HG03469 (cell line): Measurements from ENCODE around the gene FCRL4.

Experiments used
- ATAC-seq: cut with Tn5 transposase; IDR thresholded peaks from one replicate; pipeline ENCODE4 v1.9.1; 2021; ENCODE audit warnings: mild to moderate bottlenecking, moderate library complexity, moderate number of reproducible peaks; ENCODE audit not compliant: unreplicated experiment

Gene FCRL4

DNA sequence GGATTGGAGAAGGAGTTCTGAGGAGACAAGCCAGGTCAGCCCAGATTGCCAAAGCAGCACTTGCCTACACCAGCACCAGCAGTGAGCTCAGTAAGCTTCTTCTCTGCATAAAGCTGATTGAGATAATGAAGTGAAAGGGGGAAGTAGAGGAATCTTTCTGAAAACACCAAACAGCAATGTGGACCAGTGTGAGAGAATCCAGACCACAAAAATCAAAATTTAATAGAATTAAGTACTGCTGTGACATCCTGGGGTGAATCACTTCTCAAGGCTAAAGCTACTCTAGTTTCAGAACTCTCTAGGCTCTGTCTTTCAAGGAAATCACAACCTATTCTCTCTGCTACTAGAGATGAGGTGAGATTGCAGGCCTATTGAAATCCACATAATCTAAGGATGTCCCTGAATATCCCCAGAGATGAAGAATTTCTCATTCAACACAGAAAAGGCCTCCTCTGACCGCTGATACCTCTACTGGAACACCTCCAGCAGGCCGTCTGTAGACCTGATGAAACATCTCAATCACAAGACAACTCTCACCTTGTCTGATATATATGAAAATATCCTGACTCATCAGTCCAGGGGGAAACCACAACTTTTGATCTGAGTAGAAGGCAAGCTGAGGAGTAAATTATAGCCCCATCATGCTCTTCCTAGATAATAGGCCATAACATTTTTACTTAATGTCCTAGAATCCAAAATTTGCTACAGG, at the start of gene FCRL4:
TSS of gene FCRL4 (minus strand) at position 127 of the 709 bp plus-strand sequence. CDS start 141 bp downstream, outside the sequence.
- peak; percentile 38 for ATAC-seq

DNA sequence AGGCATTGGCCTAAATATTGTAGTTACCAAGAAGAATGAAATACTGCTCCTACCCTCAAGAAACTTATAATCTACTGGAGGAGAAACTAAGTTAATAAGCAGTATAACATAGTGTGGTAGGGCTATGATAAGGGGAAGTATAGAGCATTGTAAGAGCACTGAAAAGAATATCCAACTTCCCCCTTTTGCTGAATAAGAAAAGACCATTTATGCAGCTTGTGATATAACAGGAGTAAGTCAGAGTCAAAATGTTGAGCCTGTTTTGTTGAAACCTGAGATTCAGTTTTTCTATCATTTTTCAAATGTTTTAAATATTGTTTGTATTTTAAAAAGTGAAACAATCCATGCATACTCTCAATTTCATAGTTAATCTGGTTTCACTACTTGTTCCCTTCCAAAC, 48.3 kb upstream of the FCRL4 start:
- no peak for ATAC-seq

DNA sequence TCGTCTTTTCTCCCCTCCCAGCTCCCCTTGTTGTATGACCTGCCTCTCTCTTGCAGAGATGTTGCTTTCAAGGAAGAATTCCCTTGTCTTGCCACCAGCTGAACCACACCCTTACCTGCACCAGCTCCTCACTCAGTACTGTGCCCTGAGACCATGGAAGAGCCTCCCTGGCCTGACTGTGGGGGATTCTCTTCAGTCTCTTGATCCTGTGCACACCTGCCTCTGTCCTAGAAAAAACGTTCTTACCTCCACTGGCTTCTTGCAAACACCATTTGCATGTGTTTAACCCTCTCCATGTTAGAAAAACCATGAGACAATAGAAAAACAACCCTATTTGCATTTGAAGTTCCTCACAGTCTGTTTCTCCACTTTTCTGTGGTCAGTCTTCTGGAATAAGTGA, 43.3 kb upstream of the FCRL4 start:
- ATAC-seq = no peak

DNA sequence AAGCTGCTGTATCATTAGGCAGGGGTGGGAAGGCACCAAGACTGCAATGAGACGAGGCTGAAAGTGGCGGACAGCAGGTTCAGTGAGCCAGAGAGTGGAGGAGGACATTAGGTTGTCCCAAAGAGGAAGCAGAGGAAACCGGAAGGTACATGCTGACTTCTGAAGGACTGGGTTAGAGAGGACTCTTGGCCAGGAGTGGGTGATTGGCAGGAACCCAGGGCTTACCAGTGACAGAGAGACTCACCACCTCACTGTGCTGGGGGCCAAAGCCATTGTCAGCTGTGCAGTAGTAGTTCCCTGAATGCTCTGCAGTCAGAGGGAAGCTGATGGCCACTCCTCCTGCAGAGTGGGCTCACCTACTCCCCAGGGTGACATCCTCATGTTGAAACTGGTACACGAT, 41.9 kb upstream of the FCRL4 start:
- no peak for ATAC-seq

DNA sequence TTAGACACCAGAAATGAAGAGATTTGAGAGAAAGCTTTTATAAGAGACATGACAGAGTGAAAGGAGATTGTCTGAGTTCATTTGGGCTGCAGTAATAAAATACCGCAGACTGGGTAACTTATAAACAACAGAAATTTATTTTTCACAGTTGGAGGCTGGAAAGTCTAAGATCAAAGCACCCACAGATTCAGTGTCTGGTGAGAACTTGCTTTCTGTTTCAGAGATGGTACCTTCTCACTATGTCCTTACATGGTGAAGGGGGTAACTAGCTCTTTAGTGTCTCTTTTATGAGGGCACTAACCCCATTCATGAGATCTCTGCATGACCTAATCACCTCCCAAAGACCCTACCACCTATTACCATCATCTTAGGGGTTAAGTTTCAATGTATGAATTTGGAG, 30.9 kb upstream of the FCRL4 start:
- ATAC-seq = no peak

DNA sequence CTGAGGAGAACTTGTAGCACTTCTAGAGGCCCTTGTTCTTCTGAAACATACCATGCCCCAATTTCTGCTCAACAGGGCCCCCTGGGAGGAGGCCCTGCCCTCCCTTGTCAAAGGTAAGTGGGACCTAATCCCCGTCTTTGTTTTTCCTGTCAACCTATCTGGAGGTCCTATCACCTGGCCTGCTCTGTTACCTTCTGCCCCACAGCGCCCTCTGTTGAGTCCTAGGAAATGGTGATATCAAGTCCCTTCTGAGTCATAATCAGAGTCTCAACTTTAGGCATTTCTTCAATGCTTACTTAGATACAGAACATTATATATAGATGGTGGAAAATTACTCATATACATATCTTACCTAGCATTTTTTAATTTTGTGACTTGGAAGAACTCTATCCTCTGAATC, 28.2 kb upstream of the FCRL4 start:
- no peak for ATAC-seq

DNA sequence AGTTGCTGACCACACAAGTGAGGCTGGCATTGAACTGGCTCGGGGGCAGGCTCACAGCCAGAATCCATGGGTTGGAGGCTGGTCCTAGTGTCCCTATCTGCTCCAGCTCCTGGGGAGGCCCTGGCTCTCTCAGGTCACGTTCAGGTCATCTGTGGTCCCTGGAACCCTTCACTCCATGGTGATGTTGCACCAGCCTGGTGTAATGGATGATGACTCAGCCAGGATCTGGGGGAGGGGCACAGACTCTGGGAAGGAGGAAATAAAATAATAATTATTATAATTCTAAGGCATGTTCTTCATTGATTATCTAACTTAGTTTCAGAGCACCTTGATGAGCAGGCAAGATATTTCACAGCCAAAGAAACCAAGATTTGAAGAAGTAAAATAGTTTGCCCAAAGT, 26.6 kb upstream of the FCRL4 start:
- ATAC-seq = no peak

DNA sequence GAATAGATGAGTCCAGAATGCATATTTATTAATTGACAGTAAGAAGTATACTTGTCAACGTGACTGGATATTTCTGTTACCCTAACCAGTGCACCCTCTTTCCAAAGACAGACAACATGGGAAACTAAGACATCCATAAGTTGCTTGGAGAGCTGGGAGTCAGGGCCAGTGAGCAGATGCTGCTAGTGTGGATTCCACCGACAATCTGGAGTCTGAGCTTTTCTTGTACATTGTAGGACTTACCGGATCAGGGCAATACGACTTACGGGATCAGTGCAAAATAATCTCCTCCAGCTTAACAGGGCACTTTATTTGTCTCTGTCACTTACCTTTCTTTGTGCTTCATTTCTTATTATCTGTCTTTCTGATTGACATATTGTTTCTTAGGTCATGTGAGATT, 24.6 kb upstream of the FCRL4 start:
- no peak for ATAC-seq

DNA sequence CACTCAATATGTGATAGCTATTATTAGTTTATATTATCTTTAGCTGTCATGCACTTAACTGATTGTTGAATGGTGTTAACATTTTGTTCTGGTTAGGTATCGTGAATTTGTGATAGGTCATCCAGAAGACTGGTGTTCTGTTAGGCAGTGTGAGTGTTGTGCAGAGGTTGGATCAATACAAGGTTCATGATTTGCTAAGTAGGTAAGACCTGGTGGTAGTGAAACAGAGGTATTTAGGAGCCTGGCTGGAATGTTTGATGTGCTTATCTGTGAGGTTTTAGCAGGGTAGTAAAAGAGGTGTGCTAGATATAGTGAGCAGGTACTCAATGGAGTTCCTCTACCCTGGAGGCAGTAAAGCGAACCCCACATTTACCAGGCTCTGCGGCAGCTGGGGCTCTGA, 20.3 kb upstream of the FCRL4 start:
- no peak for ATAC-seq

DNA sequence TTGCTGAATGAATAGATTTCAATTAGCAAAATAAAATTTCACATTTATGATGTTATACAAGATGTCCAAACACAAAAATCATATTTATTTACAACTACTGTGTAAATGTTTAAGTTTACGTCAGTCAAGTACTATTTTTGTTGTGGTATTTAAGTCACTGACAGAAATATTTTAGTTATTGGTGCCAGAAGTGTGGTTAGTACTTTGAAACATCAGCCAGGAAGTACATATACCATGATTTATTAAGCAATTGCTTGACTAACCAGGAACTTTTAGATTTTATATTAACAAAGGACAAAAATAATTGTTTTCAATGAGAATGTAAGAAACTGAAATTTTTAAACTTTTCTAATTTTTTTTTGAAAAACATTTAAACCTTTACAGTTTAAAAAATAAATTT, 2.4 kb upstream of the FCRL4 start:
- no peak for ATAC-seq

DNA sequence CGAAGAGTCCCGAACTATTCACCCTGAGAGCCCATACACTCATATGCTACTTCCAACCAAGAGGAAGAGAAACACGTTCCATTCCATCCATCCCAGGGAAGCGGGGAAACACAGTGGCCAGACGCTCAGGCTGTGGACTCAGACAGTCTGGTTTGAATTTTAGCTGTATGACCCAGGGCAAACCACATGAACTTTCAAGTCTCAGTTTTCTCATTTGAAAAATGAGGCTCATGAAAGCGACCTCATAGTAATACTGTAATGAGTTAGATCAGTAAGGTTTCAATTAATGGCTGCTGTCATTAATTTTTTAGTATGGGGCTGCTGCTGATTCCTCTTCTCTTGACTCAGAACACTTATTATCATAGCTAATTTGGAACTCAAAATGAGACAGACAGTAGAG, 1.5 kb downstream of the FCRL4 start:
- no peak for ATAC-seq

DNA sequence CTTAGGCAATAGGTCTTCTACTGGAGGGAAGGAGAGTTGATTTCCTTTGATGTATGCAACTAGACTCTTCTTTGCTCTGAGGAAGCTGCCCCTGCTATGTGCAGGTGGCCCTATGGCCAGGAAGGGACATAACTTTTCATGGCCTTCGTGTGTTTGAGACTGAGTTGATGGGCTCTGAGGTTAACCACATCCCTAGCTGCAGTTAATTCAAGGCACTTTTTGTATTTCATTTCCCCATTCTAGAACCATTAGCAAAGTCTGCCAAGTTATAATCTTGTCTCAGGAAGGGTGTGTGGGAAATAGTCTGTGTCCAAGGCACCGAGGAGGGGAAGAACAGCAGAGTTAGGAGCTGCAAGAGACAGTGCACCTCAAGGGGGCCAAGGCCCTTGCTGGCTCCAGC, 2.5 kb downstream of the FCRL4 start:
- peak; percentile 54 for ATAC-seq

DNA sequence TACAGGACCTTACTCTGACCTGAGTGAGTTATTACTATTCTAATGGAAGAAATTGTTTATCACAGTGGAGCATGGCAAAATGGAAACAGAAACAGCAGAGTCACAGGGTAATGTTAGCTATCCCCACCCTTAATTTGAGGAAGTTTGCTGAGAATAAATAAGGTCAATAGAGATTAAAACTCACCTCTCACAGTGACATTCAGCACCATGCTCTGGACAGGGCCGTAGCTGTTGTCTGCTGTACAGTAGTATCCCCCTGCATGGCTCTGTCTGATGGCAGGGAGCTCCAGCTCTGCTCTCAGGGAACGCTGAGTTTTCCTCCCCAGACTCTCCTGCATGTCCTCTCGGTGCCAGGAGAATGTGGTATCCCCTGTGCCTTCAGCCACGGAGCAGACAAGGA, 11.9 kb downstream of the FCRL4 start:
- no peak for ATAC-seq

DNA sequence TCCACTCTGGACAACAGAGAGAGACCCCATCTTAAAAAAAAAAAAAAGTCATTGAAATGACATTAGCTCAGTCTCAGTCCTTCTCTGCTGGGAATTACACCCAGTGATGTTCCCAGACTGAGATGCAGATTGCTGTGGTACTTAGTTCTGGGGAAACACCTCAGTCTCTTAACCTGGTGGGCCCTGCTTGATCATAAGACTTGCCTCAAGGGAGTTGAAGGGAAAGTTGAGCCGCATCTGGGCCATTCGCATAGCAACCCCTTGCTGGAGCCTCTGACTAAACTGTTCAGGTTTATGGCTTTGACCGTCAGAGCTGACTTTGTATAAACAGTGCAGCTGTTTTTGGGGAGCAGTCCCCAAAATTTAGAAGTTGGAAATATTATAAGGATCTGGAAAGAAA, 13.4 kb downstream of the FCRL4 start:
- ATAC-seq = no peak

DNA sequence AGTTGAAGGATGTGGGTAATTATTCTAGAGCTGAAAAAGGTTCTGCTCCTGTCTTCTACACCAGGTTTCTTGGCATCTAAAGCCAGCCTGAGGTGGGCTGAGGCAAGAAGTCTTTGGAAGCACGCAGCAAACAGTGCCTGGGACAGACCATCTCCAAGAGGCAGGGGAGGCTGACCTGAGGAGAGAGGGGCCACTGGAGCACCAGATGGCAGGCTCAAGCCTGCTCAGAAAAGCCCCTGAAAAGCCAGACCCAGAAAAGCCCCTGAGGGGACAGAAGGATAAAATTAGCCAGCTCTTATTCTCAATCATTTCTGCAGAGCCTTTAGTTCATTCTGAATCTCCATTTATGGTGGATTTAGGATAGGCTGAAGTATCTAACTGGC, 17.1 kb downstream of the FCRL4 start:
- ATAC-seq = no peak

DNA sequence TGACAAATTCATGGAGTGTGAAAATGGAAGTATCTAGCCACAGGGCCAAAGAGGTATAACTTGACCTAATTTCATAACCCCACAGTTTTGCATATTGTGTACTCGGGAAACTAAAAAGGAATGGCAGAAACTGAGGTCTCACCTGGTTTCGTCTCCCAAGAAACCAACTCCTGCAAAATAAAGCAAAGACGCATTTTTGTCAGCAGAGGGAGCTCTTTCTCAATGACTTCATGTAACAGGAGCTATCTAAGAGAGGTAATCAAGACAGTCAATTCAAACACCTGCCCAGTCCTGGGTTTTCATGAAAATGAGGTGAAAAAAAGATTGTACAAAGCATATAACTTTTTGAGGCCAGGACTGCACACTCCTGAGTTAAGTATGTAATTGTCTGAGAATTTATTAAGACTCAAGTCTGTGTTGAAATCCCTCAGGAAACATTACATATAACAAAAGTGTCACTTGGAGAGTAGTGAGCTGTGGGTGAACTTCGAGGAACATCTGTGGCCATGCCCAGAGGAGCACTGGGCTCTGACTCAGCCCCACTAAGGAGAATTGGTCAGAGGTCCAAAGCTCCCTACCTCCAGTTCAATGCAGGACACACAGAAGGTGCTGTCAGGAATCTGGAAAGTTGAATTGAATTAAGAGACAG, 17.6 kb downstream of the FCRL4 start:
- ATAC-seq = no peak

DNA sequence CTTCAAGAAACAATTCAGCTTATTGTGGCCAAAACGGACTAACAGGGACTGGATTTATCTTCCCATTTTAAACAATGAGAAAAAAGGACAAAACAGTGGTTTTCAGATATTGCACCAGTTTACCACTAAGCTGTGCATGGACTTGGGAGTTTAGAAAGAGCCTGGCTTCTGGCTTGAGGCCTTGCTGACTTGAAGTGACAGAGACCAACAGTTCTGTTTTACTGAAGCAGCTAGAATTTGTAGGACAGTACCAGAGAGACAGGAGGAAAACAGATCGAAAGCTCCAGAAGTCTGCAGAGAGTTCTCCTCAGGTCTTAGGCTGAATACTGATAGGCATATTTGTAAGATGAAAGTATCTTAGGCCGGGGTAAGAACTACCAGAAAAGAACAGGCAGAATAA, 20.5 kb downstream of the FCRL4 start:
- ATAC-seq = no peak

DNA sequence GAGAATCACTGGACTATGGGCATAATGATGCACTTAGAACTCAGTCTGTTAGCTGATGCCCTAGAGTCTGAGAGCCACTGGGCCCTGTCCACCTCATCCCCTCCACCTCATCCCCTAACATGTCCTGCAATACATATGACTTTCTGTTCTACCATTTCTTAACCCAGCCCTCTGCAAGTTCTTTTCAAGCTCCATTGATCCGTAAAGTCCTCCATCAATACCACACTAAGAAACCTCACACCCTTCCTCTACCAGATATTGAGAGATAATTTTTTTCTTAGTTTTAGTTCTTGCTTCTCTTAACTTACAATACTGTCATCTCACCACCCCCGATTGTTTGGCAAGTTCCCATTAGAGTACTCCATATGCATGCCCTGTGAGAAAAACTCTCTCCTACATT, 22.1 kb downstream of the FCRL4 start:
- peak; percentile 55 for ATAC-seq

DNA sequence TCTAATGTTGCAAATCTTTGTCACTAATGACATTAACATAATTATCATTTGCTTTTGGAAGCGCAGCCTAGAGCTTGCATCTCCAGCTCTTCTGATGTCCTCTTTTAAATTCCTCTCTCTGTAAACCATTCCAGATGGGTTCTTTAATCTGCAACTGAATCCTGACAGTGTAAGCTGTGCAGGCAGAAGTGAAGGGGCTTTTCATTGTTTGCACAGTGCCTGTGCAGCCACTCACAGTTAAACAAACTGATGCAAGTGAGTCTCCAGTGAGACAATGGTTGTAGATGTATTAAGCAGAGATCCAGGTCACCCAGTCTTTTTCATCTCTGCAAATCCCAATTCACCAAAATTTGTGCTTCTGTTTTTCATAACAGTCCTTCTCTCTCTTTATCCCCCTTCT, 23.0 kb downstream of the FCRL4 start:
- ATAC-seq = no peak

DNA sequence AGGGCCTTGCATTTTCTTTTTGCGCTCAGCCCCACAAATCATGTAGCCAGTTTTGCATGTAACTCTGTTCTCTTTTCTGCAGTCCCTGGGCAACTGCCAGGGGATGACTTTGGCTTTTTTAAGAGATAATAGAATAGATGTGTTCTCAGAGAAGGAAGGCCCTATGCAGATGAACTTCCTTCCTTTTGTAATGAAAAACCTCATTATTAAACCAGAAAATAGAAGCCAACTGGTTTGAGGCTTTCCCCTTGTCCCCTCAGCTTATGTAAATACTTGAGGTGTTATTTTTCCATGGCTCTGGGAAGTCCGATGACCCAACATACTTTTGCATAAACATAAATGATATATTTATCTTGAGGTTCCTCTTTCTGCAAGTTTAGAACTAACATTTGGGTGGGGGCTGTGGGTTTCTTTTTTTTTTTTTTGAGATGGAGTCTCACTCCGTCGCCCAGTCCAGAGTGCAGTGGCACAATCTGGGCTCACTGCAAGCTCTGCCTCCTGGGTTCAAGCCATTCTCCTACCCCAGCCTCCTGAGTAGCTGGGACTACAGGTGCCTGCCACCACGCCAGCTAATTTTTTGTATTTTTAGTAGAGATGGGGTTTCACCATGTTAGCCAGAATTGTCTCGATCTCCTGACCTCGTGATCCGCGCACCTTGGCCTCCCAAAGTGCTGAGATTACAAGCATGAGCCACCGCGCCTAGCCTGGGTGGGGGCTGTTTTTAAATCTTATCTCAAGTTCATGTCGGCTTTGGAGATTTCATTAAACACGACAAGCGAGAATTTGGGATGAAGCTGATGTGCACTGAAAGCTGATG, 31.2 kb downstream of the FCRL4 start:
- ATAC-seq = no peak

DNA sequence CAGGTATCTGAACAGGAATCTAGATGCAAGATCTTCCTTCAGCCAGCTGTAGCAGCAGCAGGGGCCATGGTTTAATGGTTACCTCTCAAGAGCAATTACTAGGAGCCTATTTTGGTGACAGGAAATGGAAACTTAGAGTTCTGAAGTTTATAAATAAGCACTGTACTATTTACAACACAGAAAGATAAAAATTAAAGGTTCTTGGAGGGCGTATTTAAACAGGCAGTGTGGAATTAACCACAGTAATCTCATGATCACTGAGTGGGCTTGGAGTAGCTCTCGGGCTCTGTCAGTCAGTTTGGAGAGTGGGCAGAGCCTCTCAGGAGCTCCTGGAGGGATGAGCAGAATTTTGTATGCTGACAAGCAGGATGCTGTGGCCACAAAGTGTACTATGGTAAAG, 35.4 kb downstream of the FCRL4 start:
- peak; percentile 65 for ATAC-seq

DNA sequence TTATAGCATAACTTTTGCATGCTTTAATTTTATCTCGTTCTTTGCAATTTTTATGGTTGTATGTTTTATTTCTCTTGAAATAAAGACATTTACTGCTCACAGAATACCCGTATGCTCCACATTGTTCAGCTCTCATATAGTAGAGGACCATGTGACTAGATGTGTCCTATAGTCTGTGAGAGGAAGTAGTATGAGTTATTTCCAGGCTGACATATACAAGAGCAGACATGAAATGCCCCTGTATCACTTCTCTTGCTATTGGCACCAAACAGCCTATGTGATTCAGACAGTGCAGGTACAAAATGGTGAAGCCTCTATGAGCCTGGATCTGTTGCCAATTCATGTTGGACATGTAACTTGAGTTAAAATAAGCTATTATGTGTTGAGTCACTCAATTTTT, 39.8 kb downstream of the FCRL4 start:
- ATAC-seq = no peak
